HUES48 (cell line): ENCODE measurements around the gene GPR78.
A peak's percentile ranks its signal among the peaks of the same experiment; 100 is the strongest.

ENCODE experiments used
- H3K27ac ChIP-seq: one replicate; pipeline ENCODE4 v1.7.0; 2013; ENCODE audit warnings: low read depth, low read length, inconsistent platforms
- H3K27me3 ChIP-seq: 2 replicates; pipeline ENCODE4 v1.6.1; 2013; ENCODE audit warnings: mild to moderate bottlenecking, low read length; ENCODE audit not compliant: control insufficient read depth, insufficient read depth
- H3K36me3 ChIP-seq: 2 replicates; pipeline ENCODE4 v1.6.1; 2013; ENCODE audit warnings: low read length; ENCODE audit not compliant: control insufficient read depth, insufficient read depth
- H3K4me1 ChIP-seq: 2 replicates; pipeline ENCODE4 v1.6.1; 2013; ENCODE audit warnings: mild to moderate bottlenecking, low read length; ENCODE audit not compliant: control insufficient read depth, insufficient read depth
- H3K4me3 ChIP-seq: 2 replicates; pipeline ENCODE4 v1.5.1; 2013; ENCODE audit warnings: mild to moderate bottlenecking, low read depth, low read length
- H3K9ac ChIP-seq: 2 replicates; pipeline ENCODE4 v1.6.1; 2013; ENCODE audit warnings: mild to moderate bottlenecking, low read depth, low read length, moderate library complexity
- H3K9me3 ChIP-seq: 2 replicates; pipeline ENCODE4 v1.6.1; 2013; ENCODE audit warnings: low read length; ENCODE audit not compliant: control insufficient read depth, insufficient read depth

Gene GPR78

GRCh38 chr4:8555716-8556115 lies 24.5 kb upstream of the GPR78 start:
- no peaks in the 10 kb centered on the region for H3K9me3 ChIP-seq
- no peak overlapping the region for H3K27ac ChIP-seq
- H3K27me3 ChIP-seq = no peaks in the 10 kb centered on the region
- H3K4me1 ChIP-seq = peaks cover 7% of the 10 kb centered on the region; the same call in 1 of the 2 replicates
- no peak overlapping the region for H3K4me3 ChIP-seq
- no peaks in the 10 kb centered on the region for H3K36me3 ChIP-seq
- no peak overlapping the region for H3K9ac ChIP-seq

- no peaks in the 10 kb centered on the region for H3K9me3 ChIP-seq
- H3K9ac ChIP-seq = no peak overlapping the region
- H3K27me3 ChIP-seq = no peaks in the 10 kb centered on the region
- H3K36me3 ChIP-seq = no peaks in the 10 kb centered on the region
- no peak overlapping the region for H3K4me3 ChIP-seq
- peaks cover 10% of the 10 kb centered on the region; the same call in 1 of the 2 replicates for H3K4me1 ChIP-seq
- no peak overlapping the region for H3K27ac ChIP-seq
These were observed 23.6 kb upstream of the GPR78 start for GRCh38 chr4:8556341-8557150.

- Histone ChIP-seq H3K9ac (no peak overlapping the region), H3K4me3 (no peak overlapping the region), H3K36me3 (no peaks in the 10 kb centered on the region), H3K27ac (no peak overlapping the region), H3K27me3 (no peaks in the 10 kb centered on the region), H3K9me3 (no peaks in the 10 kb centered on the region), H3K4me1 (peaks cover 18% of the 10 kb centered on the region; the same call in 1 of the 2 replicates)
These were observed 22.8 kb upstream of the GPR78 start for GRCh38 chr4:8557151-8558076.

GRCh38 chr4:8558080-8558960 lies 21.9 kb upstream of the GPR78 start:
- Histone ChIP-seq H3K4me3 (no peak overlapping the region), H3K9me3 (no peaks in the 10 kb centered on the region), H3K27me3 (no peaks in the 10 kb centered on the region), H3K9ac (no peak overlapping the region), H3K4me1 (peaks cover 18% of the 10 kb centered on the region; the same call in 1 of the 2 replicates), H3K27ac (no peak overlapping the region), H3K36me3 (no peaks in the 10 kb centered on the region)

GRCh38 chr4:8559011-8559410 lies 21.2 kb upstream of the GPR78 start:
- no peaks in the 10 kb centered on the region for H3K36me3 ChIP-seq
- H3K27me3 ChIP-seq = no peaks in the 10 kb centered on the region
- H3K4me3 ChIP-seq = no peak overlapping the region
- H3K9me3 ChIP-seq = no peaks in the 10 kb centered on the region
- no peak overlapping the region for H3K27ac ChIP-seq
- H3K4me1 ChIP-seq = peaks cover 18% of the 10 kb centered on the region; the same call in 1 of the 2 replicates
- no peak overlapping the region for H3K9ac ChIP-seq

GRCh38 chr4:8559524-8560264 lies 20.5 kb upstream of the GPR78 start:
- Histone ChIP-seq H3K27ac (peak overlapping the region; percentile 11), H3K4me3 (no peak overlapping the region), H3K9ac (no peak overlapping the region), H3K36me3 (no peaks in the 10 kb centered on the region), H3K4me1 (peaks cover 18% of the 10 kb centered on the region; the same call in 1 of the 2 replicates), H3K9me3 (no peaks in the 10 kb centered on the region), H3K27me3 (no peaks in the 10 kb centered on the region)

GRCh38 chr4:8560265-8561047 lies 19.7 kb upstream of the GPR78 start:
- Histone ChIP-seq H3K9me3 (no peaks in the 10 kb centered on the region), H3K4me3 (no peak overlapping the region), H3K9ac (no peak overlapping the region), H3K27ac (peak overlapping the region; percentile 11), H3K36me3 (no peaks in the 10 kb centered on the region), H3K4me1 (peaks cover 18% of the 10 kb centered on the region; the same call in 1 of the 2 replicates), H3K27me3 (no peaks in the 10 kb centered on the region)

GRCh38 chr4:8564595-8564994 lies 15.6 kb upstream of the GPR78 start:
- no peak overlapping the region for H3K27ac ChIP-seq
- no peaks in the 10 kb centered on the region for H3K36me3 ChIP-seq
- no peaks in the 10 kb centered on the region for H3K27me3 ChIP-seq
- no peaks in the 10 kb centered on the region for H3K9me3 ChIP-seq
- no peak overlapping the region for H3K9ac ChIP-seq
- peaks cover 42% of the 10 kb centered on the region for H3K4me1 ChIP-seq
- no peak overlapping the region for H3K4me3 ChIP-seq

- Histone ChIP-seq H3K27me3 (no peaks in the 10 kb centered on the region), H3K9ac (peak overlapping the region; percentile 40), H3K4me1 (peaks cover 24% of the 10 kb centered on the region), H3K4me3 (peak overlapping the region; percentile 22; the same call in 1 of the 2 replicates), H3K9me3 (no peaks in the 10 kb centered on the region), H3K36me3 (no peaks in the 10 kb centered on the region), H3K27ac (peak overlapping the region; percentile 96)
These were observed 12.0 kb upstream of the GPR78 start for GRCh38 chr4:8568068-8568668.
